T-helper 1 cell (primary cell): ENCODE results near the gene ZFYVE19.

Experiments
- DNase-seq, 5 donors: peaks; one replicate each; pipeline ENCODE4 v3.0.0-alpha.2; 2012 to 2020

ZFYVE19 gene

GRCh38 chr15:40821195-40821594 lies 14.3 kb downstream of the ZFYVE19 start:
- DNase-seq: no peak

- DNase-seq: no peak
These were observed 16.9 kb downstream of the ZFYVE19 start for GRCh38 chr15:40823572-40824343.

DNA sequence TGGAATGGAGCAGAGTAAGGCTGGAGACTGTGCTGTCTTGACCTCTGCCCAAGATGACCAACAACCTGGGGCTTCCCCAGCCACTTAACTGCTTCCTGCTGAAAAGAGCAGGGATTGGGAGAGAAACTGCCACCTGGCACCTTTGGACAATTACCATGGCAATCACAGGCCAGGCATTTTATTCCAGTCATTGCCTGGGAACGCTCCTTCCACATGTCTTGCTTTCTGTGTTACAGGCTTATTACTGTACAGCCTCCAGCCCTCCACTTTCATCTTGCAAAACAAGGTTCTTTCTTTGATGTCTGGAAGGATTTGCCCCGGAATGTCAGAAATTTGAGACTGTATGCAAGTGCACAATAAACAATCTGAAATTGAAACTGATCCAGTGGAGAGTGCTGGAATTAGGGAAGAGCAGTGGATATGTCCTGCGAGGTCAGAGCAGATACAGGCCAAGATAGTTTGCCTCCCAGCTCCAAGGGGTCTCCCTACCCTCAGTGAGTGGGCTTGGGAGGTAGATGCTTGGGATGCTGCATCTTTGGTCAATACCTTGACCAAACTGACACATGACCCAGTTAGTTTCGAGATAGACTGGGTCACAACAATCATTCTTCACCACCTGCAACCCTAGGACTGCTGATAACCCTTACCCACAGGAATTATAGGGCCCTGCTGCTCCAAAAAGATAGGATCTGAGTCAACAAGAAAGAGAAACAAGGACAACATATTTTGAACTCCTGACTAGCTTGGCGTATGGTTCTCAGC lies 19.0 kb downstream of the ZFYVE19 start:
- DNase-seq: no peak

DNA sequence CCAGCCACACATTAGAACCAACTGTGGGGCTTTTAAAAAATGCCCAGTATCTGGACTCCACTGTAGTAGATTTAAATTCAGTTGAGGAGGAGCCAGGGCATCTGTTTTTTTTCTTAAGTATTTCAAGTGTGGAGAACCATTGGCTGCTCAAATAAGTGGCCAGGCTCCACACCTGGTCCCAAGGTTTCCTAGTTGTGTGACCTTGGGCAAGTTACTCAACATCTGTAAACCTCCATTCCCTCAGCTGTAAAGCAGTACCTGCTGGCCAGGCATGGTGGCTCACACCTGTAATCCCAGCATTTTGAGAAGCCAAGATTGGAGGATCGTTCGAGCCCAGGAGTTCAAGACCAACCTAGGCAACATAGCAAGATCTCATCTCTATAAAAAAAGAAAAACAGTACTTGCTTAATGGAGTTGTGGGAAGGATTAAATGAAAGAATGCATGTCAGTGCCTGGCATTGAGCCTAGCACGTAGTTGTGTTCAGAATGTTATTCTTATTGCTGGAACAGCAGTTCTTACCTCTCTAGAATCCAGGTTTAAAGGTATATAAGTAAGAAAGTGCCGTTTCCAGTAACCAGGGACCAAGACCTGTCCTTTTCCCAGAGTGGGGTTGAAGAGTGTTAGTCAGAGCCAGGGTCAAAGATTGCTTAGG lies 19.7 kb downstream of the ZFYVE19 start:
- DNase-seq: no peak

DNA sequence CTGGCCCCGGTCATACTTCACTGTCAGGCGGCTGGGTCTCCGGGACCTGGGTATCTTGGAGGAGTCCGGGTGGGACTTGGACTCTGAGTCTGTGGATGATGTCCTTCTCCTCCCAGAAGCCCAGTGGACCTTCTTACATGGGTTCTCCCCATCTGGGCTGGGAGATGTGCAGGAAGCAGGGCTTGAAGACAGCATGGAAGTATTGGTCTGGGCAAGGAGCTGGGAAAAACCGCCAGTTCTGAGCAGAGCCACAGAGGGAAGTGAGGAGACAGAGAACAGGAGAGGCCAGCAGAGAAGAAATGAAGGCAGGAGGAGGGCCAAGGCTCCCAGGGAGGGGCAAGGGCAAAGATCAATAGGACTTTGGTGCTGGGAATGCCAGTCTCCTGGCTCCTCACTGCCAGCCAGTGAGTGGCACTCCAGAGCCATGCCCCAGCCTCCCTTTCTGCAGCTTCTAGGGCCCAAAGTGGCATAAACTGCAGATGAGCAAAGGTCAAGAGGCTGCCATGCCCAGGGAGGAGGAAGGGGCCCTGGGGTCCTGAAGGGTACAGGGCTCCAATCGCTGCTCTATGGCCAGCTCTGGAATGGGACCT lies 21.7 kb downstream of the ZFYVE19 start, which contains the start of gene PPP1R14D:
Gene PPP1R14D, minus strand, starts transcription at position 262 of the 590 bp plus-strand sequence. Its CDS starts 67 bp downstream, at position 195.
- no peak for DNase-seq

GRCh38 chr15:40829115-40829514 lies 22.2 kb downstream of the ZFYVE19 start:
- no peak for DNase-seq

DNA sequence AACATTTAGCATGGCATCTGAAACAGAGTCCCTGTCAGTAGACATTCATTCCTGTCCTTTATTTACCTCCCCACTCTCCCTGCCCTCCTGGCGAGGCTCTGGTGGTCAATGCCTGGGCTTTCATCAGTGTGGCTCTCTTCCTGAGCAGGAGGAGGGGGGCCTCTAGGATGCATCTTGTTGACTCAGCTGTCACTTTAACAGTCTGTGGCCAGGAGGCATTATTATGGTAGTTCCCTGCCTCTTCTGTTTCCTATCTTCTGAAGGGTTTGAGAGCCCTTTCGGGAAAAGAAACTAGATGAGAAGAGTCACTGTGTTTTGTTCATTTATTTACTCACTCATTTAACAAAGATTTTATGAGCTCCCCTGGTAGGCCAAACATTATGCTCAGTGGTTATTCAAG lies 24.0 kb downstream of the ZFYVE19 start:
- DNase-seq: no peak

GRCh38 chr15:40831861-40832260 lies 25.0 kb downstream of the ZFYVE19 start:
- no peak for DNase-seq

DNA sequence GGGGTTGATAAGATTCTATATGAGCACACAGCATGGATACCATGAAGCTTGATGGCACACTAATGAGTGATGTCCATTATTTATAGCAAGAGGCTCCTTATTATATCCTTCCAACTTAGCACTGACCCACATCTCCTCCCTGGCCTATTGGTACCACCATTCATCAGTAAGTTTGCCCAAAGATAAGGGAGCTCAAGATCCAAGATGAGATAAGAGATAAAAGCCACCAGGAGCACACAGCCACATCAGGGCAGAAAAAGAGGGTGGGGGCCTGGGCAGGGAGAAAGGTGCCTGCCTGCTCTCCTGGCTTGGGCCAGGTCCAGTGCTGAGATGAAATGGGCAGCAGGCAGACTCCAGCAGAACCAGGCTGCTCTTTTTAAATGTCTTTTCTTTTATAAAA lies 26.0 kb downstream of the ZFYVE19 start:
- DNase-seq: no peak

DNA sequence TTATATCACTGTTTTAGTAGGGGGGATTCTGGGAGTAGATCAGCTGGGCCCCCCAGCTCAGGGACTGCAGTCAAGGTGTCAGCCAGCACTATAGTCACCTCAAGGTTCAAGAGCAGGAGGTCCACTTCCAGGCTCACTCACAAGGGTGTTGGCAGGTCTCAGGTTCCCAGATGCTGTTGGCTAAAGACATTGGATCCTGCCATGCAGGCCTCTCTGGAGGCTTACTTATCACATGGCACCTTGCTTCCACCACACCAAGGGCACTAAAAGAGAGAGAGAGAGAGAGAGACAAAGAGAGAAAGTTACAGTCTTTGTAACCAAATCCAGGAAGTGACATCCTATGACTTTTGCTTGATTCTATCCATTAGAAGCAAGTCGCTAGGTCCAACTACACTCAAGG lies 29.1 kb downstream of the ZFYVE19 start:
- DNase-seq: no peak

- no peak for DNase-seq
These were observed 31.9 kb downstream of the ZFYVE19 start for GRCh38 chr15:40838756-40839155.

DNA sequence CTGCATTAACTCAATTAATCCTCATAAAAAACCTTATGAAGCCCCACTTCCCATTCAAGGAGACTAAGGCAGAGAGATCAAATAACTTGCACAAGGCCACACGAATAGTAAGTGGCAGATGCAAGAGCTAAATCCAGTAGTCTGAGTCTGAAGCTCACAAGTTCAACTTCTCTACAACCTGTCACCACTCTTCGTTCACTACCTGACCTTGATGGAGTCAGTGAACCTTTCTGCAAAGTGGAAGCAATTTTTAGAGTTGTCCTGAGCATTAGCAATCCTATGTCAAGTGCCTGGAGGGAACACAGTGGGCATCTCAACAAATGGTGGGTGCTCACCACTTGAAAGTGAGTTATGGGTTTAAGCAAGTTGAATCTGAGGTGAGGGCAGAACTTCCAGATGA lies 34.9 kb downstream of the ZFYVE19 start:
- no peak for DNase-seq

GRCh38 chr15:40843261-40843884 lies 36.5 kb downstream of the ZFYVE19 start:
- no peak for DNase-seq

DNA sequence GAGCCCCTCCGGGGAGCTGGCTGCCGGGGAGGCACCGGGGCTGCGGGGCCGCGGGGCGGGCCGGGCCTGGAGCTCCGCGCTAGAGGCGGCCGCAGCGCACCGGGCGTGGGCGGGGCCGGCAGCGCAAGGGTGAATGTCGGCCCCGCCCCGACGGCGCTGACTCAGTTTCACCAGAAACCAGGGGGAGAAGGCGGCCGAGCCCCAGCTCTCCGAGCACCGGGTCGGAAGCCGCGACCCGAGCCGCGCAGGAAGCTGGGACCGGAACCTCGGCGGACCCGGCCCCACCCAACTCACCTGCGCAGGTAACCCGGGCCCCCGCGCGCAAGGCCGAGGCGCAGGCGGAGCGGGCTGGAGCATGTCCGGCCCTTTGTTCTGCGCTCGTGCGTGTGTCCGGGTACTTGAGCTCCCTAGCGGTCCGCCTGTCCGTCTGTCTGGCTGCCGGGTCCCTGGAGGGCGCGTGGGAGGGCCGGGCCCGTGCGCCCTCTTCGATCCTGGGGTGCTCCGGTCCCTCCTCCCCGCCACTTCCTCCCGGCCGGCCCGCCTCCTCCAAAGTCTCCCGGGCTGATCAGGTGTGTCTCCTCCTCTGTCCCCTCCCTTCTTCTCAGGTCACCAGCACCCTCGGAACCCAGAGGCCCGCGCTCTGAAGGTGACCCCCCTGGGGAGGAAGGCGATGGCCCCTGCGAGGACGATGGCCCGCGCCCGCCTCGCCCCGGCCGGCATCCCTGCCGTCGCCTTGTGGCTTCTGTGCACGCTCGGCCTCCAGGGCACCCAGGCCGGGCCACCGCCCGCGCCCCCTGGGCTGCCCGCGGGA lies 37.2 kb downstream of the ZFYVE19 start, which contains the start of gene SPINT1:
Gene SPINT1, plus strand, starts transcription at position 164 of the 811 bp plus-strand sequence. Its CDS starts 507 bp downstream, at position 671.
- DNase-seq: peak in 3 of 5 donors; percentile 4 to 32 (median 21)

DNA sequence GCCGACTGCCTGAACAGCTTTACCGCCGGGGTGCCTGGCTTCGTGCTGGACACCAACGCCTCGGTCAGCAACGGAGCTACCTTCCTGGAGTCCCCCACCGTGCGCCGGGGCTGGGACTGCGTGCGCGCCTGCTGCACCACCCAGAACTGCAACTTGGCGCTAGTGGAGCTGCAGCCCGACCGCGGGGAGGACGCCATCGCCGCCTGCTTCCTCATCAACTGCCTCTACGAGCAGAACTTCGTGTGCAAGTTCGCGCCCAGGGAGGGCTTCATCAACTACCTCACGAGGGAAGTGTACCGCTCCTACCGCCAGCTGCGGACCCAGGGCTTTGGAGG lies 37.8 kb downstream of the ZFYVE19 start:
- peak in 3 of 5 donors; percentile 6 to 41 (median 15) for DNase-seq

GRCh38 chr15:40845036-40845435 lies 38.1 kb downstream of the ZFYVE19 start:
- DNase-seq: no peak

DNA sequence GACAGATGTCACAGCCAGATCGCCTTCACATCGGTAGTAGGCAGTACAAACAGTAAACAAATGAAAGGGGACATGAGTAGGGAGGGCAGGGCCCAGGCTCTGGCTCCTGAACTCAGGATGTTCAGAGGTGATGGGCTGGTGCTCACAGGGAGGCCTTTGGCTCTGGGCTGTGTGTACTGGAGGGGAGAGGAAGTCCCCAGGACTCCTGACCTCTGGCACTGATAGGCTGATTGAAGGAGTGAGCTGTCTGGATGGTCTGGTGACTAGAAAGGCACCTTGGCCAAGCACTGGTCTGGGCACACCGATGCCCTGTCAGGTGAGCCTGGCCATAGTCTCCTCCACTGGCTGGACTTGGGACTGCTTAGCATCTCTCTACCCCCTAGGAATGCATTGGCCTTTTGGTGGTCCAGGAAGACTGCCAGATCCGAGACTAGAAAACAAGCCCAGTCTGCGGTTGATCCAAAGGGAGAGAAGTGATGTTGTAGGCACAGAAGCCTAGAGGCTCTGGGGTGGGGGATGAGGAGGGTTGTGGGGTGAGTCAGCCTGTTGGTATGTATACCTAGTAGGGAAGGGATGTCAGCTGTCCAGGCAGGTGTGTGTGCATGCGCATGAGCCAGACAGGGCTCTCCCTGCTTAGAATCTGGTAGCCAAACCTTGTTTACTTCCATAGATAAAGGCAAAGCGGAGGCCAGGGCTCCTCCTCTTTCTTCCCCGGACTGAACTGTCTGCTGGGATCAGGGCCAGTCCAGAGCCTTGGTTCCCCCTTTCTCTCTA lies 38.8 kb downstream of the ZFYVE19 start:
- no peak for DNase-seq

- DNase-seq: no peak
These were observed 39.9 kb downstream of the ZFYVE19 start for GRCh38 chr15:40846841-40847222.

DNA sequence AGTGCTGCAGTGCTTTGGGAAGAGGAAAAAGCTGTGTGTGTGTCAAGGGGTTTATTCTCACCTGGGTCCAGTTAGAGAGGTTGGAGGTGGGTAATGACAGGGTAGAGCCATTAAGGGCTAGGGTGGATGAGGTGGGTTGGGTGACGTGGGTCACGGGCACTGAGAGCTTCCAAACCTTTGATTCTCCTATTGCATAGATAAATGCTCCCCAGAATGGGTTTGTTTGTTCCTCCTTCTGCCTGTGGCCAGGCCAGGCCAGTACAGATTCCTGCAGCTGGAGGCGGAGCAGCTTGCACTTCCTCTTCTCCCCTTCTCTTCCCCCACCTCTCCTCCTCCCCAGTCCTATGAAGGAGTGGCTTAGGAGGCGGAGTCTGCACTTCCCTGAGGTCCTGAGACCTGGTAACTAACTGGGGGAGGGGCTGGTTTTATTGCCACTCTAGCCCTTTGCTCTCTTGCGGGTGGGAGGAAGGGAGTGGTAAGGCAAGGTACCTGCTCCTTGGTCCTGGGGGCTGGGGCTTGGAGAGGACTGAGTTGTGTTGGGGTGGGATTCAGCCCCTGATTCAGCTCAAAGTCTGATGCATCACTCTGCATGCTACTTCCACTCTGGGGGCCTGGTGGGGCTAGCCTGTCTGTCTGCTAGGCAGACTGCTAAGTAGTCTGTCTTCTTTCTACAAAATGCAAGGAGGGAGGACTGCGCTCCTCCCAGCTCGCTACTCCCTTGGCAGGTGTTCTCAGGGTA lies 40.5 kb downstream of the ZFYVE19 start:
- no peak for DNase-seq

GRCh38 chr15:40850576-40851112 lies 43.8 kb downstream of the ZFYVE19 start:
- DNase-seq: no peak
